Measurements from ENCODE around the gene STK38.

DNA sequence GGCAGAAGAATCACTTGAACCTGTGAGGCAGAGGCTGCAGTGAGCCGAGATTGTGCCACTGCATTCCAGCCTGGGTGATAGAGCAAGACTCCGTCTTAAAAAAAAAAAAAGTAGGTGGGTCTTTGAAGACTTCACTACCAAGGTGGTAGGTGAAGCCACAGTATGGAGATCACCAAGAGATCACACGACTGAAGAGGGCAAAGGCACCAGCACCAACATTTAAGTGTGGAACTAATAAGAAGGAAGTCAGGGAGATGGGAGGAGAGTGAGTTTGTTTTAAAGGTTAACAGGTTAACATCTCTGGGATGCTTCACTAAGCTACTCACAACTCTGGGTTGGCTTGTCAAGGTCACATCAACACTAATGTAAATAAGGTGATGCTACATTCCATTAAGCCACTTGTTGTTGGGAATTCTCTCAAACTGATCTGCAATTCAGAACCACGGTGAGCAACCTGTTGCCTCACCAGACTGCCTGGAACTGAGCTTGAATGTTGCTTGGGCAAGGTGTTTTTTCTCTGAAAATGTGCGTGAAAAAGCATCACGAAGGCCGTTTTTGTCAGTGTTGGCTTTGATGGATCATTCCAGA, 55.8 kb downstream of the STK38 start:
- TF ChIP-seq CTCF (IDR thresholded peaks at IDR 0.05; ENCODE audit: low read depth, low read length, poor library complexity, severe bottlenecking) (no peak), EZH2phosphoT487 (IDR thresholded peaks at IDR 0.05; ENCODE audit: borderline replicate concordance, low read length) (no peak)
